ENCODE measurements around the gene PAQR4. TPM values are rescaled to one million over a fixed set of nuclear protein-coding genes. Genes with fewer than 3 reads are reported as not detected.

The PAQR4 gene
- total RNA-seq, 3 donors from 2014 or later (not counting 1 experiment from before 2014, with no cell fraction given), result 2.9 to 4.4 (median 3.5) TPM

DNA sequence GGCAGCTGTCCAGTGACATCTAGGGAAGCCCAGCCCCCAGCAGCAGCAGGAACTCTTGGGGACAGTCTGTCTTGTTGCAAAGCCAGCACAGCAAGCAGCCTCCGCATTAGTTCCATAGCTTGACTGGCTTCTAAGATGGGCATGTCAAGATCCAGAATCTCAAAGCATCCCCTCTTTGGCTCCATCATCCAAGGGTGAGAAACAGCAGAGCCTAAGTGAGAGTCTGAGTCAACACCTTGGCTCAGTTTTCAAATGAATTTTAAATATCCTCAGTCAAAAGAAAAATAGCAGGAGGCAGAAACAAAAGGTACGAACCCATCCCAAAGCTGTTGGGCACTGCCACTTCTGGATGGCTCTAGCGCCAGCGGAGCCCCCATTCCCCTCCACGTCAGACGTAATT lies 45.8 kb downstream of the PAQR4 start:
- H3K9me3 Mint-ChIP-seq, result no peaks in the 10 kb centered on the region
- H3K4me1 Mint-ChIP-seq, result peaks cover 3 to 8% of the 10 kb centered on the region in 2 donors
- DNase-seq (no peak), ATAC-seq (no peak)
- H3K27ac Mint-ChIP-seq, result no peak overlapping the region
- Histone ChIP-seq H3K27ac (ENCODE audit: low read length) (no peak overlapping the region), H3K4me3 (ENCODE audit: low read length) (no peak overlapping the region), H3K27me3 (ENCODE audit: control insufficient read depth, insufficient read depth, low read length) (peaks cover 6% of the 10 kb centered on the region), H3K9me3 (ENCODE audit: control insufficient read depth, insufficient read depth, low read length) (no peaks in the 10 kb centered on the region), H3K36me3 (ENCODE audit: control insufficient read depth, insufficient read depth, low read length) (no peaks in the 10 kb centered on the region), H3K4me1 (ENCODE audit: control insufficient read depth, insufficient read depth, low read length) (peaks cover 19% of the 10 kb centered on the region)
- no peaks in the 10 kb centered on the region for H3K36me3 Mint-ChIP-seq
- intact Hi-C loops (cut with micrococcal nuclease), result no loop called here
- H3K4me3 Mint-ChIP-seq, result no peak overlapping the region
- H3K27me3 Mint-ChIP-seq (ENCODE audit: low read depth in 2 of 2), result peaks cover 0 to 5% of the 10 kb centered on the region in 2 donors
- TF ChIP-seq, protein P1, sequence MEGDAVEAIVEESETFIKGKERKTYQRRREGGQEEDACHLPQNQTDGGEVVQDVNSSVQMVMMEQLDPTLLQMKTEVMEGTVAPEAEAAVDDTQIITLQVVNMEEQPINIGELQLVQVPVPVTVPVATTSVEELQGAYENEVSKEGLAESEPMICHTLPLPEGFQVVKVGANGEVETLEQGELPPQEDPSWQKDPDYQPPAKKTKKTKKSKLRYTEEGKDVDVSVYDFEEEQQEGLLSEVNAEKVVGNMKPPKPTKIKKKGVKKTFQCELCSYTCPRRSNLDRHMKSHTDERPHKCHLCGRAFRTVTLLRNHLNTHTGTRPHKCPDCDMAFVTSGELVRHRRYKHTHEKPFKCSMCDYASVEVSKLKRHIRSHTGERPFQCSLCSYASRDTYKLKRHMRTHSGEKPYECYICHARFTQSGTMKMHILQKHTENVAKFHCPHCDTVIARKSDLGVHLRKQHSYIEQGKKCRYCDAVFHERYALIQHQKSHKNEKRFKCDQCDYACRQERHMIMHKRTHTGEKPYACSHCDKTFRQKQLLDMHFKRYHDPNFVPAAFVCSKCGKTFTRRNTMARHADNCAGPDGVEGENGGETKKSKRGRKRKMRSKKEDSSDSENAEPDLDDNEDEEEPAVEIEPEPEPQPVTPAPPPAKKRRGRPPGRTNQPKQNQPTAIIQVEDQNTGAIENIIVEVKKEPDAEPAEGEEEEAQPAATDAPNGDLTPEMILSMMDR (IDR thresholded peaks at IDR 0.05), result no peak
- WGBS (ENCODE audit: insufficient coverage), result 96% methylated on average over 6 of the region's 6 CpGs

DNA sequence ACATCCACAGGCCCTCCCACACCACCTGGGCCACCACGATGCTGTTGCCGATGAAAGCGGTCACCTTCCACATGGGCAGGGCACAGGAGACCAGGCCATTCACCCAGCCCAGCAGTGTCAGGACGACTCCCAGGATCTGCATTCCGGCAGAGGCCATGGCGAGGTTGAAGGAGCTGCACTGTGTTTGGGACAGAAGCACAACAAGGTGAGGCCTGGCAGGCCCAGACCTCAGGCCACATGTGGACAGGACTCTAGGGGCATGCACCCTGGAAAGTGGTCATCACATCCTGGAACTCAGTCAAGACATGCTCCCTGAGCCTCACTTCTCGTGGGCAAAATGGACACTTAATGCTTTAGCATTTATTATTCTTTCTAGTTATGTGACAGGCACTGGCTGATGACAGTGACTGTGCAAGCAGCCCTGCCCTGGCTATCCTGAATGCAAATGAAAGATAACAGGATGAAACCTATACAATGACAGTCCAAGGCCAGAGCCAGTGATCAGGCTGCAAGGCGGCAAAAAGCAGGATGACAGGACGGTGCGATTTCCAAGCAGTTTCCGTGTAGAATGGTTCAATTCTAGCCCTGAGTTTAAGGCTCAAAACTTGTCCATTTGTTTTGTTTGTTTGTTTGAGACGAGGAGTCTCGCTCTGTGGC lies 46.8 kb downstream of the PAQR4 start:
- Histone ChIP-seq H3K36me3 (ENCODE audit: control insufficient read depth, insufficient read depth, low read length) (no peaks in the 10 kb centered on the region), H3K9me3 (ENCODE audit: control insufficient read depth, insufficient read depth, low read length) (no peaks in the 10 kb centered on the region), H3K27me3 (ENCODE audit: control insufficient read depth, insufficient read depth, low read length) (peaks cover 6% of the 10 kb centered on the region), H3K4me3 (ENCODE audit: low read length) (no peak overlapping the region), H3K4me1 (ENCODE audit: control insufficient read depth, insufficient read depth, low read length) (peaks cover 27% of the 10 kb centered on the region), H3K27ac (ENCODE audit: low read length) (no peak overlapping the region)
- no peaks in the 10 kb centered on the region for H3K36me3 Mint-ChIP-seq
- no peak for DNase-seq
- 95% methylated on average over 13 of the region's 13 CpGs for WGBS (ENCODE audit: insufficient coverage)
- no peak for ATAC-seq
- H3K4me1 Mint-ChIP-seq, result peaks cover 5 to 19% of the 10 kb centered on the region in 2 donors
- H3K27me3 Mint-ChIP-seq (ENCODE audit: low read depth in 2 of 2), result peaks cover 0 to 5% of the 10 kb centered on the region in 2 donors
- no peak overlapping the region for H3K4me3 Mint-ChIP-seq
- intact Hi-C loops (cut with micrococcal nuclease), result no loop called here
- no peaks in the 10 kb centered on the region for H3K9me3 Mint-ChIP-seq
- H3K27ac Mint-ChIP-seq, result no peak overlapping the region
- TF ChIP-seq, protein P1 (IDR thresholded peaks at IDR 0.05), result no peak

DNA sequence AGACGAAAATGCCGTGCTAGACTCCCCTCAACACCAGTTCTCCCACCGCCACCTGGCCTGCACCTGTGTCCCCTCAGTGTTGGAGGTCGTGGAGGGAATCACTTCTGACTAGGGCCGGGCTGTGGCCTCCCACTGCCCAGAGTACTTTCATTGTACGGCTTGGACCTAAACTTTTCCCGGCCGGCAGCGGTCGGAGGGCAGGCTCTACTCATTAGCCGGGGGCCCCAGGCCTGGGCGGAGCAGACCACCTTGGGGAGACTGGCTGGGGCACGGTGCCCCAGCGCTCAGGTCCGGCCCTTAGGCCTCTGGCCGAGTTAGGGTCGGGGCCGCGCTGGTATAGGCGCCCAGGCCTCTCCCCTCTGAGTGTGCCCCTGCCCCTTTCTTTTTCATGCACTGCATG lies 48.2 kb downstream of the PAQR4 start:
- H3K4me3 ChIP-seq (ENCODE audit: low read length), result no peak overlapping the region
- Mint-ChIP-seq H3K9me3 (no peaks in the 10 kb centered on the region), H3K27me3 (ENCODE audit: low read depth in 2 of 2) (peaks cover 0 to 5% of the 10 kb centered on the region in 2 donors), H3K4me1 (peaks cover 17 to 32% of the 10 kb centered on the region in 2 donors), H3K36me3 (no peaks in the 10 kb centered on the region), H3K4me3 (no peak overlapping the region), H3K27ac (no peak overlapping the region)
- intact Hi-C loops (cut with micrococcal nuclease), result no loop called here
- WGBS (ENCODE audit: insufficient coverage), result 97% methylated on average over 20 of the region's 20 CpGs
- TF ChIP-seq, protein P1 (IDR thresholded peaks at IDR 0.05), result no peak
- H3K27ac ChIP-seq (ENCODE audit: low read length), result no peak overlapping the region
- no peak for DNase-seq
- H3K27me3 ChIP-seq (ENCODE audit: control insufficient read depth, insufficient read depth, low read length), result peaks cover 6% of the 10 kb centered on the region
- no peak for ATAC-seq
- H3K9me3 ChIP-seq (ENCODE audit: control insufficient read depth, insufficient read depth, low read length), result no peaks in the 10 kb centered on the region
- peaks cover 41% of the 10 kb centered on the region for H3K4me1 ChIP-seq (ENCODE audit: control insufficient read depth, insufficient read depth, low read length)
- H3K36me3 ChIP-seq (ENCODE audit: control insufficient read depth, insufficient read depth, low read length), result no peaks in the 10 kb centered on the region

Measured in natural killer cell (primary cell).